Fibroblast of mammary gland (primary cell): ENCODE results near the gene CGB7.
"Not testable (repeated sequence)": the region's sequence is repeated elsewhere in the genome, so short reads cannot be mapped to it uniquely, and the experiment has no call there.

Experiments used
- DNase-seq: peaks from one replicate; pipeline ENCODE4 v3.0.0-alpha.2; 2010; ENCODE audit warnings: low read depth
- H3K4me3 ChIP-seq: 2 replicates; pipeline ENCODE4 v1.5.1; 2011; ENCODE audit warnings: low read depth, mild to moderate bottlenecking, low read length, moderate library complexity; ENCODE audit not compliant: control insufficient read depth
- TF ChIP-seq, protein P1 (sequence below): conservative IDR thresholded peaks from 2 replicates; pipeline ENCODE4 v1.5.1; 2011; ENCODE audit warnings: low read depth, low read length, inconsistent platforms; ENCODE audit not compliant: control insufficient read depth, insufficient read depth

Gene CGB7

GRCh38 chr19:49056101-49056901 is 1.2 kb downstream of the CGB7 start:
- peak; percentile 21 for DNase-seq

GRCh38 chr19:49050376-49051033 is 7.0 kb downstream of the CGB7 start:
- DNase-seq: peak; percentile 68

More at GRCh38 chr19:49056101-49056901, 1.2 kb downstream of the CGB7 start:
- H3K4me3 ChIP-seq: peak overlapping the region; percentile 50
- TF ChIP-seq, protein P1, sequence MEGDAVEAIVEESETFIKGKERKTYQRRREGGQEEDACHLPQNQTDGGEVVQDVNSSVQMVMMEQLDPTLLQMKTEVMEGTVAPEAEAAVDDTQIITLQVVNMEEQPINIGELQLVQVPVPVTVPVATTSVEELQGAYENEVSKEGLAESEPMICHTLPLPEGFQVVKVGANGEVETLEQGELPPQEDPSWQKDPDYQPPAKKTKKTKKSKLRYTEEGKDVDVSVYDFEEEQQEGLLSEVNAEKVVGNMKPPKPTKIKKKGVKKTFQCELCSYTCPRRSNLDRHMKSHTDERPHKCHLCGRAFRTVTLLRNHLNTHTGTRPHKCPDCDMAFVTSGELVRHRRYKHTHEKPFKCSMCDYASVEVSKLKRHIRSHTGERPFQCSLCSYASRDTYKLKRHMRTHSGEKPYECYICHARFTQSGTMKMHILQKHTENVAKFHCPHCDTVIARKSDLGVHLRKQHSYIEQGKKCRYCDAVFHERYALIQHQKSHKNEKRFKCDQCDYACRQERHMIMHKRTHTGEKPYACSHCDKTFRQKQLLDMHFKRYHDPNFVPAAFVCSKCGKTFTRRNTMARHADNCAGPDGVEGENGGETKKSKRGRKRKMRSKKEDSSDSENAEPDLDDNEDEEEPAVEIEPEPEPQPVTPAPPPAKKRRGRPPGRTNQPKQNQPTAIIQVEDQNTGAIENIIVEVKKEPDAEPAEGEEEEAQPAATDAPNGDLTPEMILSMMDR: no peak

GRCh38 chr19:49049834-49050233 is 7.7 kb downstream of the CGB7 start:
- DNase-seq: not testable (repeated sequence)

More at GRCh38 chr19:49050376-49051033, 7.0 kb downstream of the CGB7 start:
- H3K4me3 ChIP-seq: not testable (repeated sequence)

DNA sequence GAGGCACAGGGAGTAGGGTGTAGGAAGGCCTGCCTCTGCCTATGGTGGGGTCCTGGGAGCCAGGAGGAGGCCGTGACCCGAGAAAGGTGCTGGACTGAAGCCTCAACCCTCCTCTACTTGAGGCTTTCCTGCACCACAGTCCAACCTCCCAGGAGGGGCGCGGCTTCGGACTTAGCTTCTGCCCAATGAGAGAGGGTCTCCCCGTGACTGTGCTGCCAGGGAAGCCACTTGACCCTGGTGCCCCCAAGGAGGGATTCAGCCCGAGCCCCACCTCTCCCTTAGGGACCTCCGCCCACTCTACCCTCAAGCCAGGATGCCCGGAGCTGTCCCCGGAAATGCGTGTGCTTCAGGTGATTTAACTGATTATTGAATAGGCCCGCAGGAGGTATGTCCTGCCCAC is 8.5 kb downstream of the CGB7 start, which contains the start of gene CGB8:
CGB8 (minus strand) TSS at position 101 of the 400 bp plus-strand sequence. CDS start 372 bp downstream, outside the sequence.
- DNase-seq, H3K4me3 ChIP-seq: not testable (repeated sequence)

More at GRCh38 chr19:49049834-49050233, 7.7 kb downstream of the CGB7 start:
- not testable (repeated sequence) for H3K4me3 ChIP-seq

DNA sequence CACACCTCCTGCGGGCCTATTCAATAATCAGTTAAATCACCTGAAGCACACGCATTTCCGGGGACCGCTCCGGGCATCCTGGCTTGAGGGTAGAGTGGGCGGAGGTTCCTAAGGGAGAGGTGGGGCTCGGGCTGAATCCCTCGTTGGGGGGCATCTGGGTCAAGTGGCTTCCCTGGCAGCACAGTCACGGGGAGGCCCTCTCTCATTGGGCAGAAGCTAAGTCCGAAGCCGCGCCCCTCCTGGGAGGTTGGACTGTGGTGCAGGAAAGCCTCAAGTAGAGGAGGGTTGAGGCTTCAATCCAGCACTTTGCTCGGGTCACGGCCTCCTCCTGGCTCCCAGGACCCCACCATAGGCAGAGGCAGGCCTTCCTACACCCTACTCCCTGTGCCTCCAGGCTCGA is 14.0 kb downstream of the CGB7 start, which contains the start of gene CGB5:
CGB5 (plus strand) TSS at position 301 of the 400 bp plus-strand sequence. CDS start 362 bp downstream, outside the sequence.
- not testable (repeated sequence) for DNase-seq, H3K4me3 ChIP-seq

GRCh38 chr19:49042666-49043065 is 14.9 kb downstream of the CGB7 start:
- not testable (repeated sequence) for DNase-seq

DNA sequence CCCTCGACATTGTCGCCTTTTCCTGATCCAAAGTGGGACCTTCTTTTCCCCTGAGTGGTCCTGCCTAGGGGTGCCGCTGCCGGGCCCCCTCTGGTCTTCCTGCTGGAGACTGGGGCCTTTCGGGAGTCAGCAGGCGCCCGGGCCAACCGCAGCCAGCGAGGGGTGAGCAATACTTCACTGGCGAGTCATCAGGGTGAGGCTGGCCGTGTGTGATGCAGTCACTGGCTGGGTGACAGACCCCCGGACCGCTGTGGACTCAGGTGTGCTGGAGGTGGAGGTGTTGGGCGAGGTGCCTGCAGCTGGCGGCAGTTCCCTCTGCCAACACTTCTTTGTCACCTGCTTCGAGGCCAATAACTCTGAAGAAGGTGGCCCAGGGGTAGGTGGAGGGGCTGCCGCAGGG is 15.4 kb downstream of the CGB7 start:
- TF ChIP-seq, protein P1: no peak
- no peak overlapping the region for H3K4me3 ChIP-seq
- DNase-seq: peak; percentile 26

More at GRCh38 chr19:49042666-49043065, 14.9 kb downstream of the CGB7 start:
- H3K4me3 ChIP-seq: not testable (repeated sequence)

GRCh38 chr19:49039736-49040135 is 17.8 kb downstream of the CGB7 start:
- not testable (repeated sequence) for DNase-seq, H3K4me3 ChIP-seq

DNA sequence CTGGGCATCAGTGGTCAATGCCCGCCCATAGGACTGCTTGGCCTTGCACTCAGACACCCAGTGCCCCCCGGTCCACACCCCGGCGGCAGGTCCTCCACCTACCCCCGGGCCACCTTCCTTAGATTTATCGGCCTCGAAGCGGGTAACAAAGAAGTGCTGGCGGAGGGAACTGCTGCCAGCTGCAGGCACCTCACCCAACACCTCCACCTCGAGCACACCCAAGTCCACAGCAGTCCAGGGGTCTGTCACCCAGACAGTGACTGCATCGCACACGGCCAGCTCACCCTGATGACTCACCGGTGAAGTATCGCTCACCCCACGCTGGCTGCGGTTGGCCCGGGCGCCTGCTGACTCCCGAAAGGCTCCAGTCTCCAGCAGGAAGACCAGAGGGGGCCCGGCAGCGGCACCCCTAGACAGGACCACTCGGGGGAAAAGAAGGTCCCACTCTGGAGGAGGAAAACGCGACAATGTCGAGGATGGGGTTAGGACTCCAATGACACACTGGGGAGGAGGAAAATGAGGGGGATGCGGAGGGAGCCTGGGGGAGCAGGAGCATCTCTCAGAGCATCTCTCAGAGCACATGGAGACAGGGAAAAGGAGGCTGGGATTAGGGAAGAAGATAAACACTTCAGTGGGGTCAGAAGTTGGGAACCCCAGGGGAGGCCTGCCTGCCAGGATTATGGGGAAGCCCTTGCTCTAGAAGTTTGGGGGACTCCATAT is 18.8 kb downstream of the CGB7 start:
- not testable (repeated sequence) for H3K4me3 ChIP-seq
- peak; percentile 78 for DNase-seq

- H3K4me3 ChIP-seq, DNase-seq: not testable (repeated sequence)
Measured at GRCh38 chr19:49038111-49038510, 19.4 kb downstream of the CGB7 start.

- DNase-seq, H3K4me3 ChIP-seq: not testable (repeated sequence)
- TF ChIP-seq, protein P1: peak; percentile 38
Measured at GRCh38 chr19:49036815-49037214, 20.7 kb downstream of the CGB7 start, which contains the start of gene CGB1. CGB1 (minus strand) TSS chr19:49036895; CDS start chr19:49036711, 184 bp downstream.
